A673 (cell line): Measurements from ENCODE around the gene LYPD5. TPM values are rescaled to one million over a fixed set of nuclear protein-coding genes. Genes with fewer than 3 reads are reported as not detected.

Experiments used
- BruUV-seq: library from RNA; stranded (reverse); fragments of 400-500 nt; replicated peaks from 2 replicates; lab custom pipeline; 2021; lab: Mats Ljungman, UMichigan
- CTCF ChIA-PET: fragments of 300-600 bp; sonication (Branson Sonifier 250); formaldehyde crosslinking; loops from one replicate; lab custom pipeline; 2022; ENCODE audit warnings: antibody characterized with exemption; lab: Charles Lee
- POLR2A ChIA-PET: fragments of 300-600 bp; sonication (Branson Sonifier 250); formaldehyde crosslinking; loops from one replicate; lab custom pipeline; 2022; ENCODE audit warnings: antibody characterized with exemption; ENCODE audit not compliant: low non-redundant PET; lab: Charles Lee
- DNase-seq: peaks from one replicate; pipeline ENCODE4 v3.0.0-alpha.2; 2015; ENCODE audit warnings: low spot score
- H3K27ac ChIP-seq: fragments of 200-600 bp; sonication (generic); 2 replicates; pipeline ENCODE4 v1.5.1; 2016; ENCODE audit warnings: mixed run types, low read depth, mild to moderate bottlenecking, mixed read lengths, antibody characterized with exemption, low read length; ENCODE audit not compliant: poor library complexity, severe bottlenecking
- H3K27me3 ChIP-seq: fragments of 200-600 bp; sonication (generic); replicated peaks from 2 replicates; pipeline ENCODE4 v1.6.1; 2017; ENCODE audit warnings: mixed run types, low read depth, mild to moderate bottlenecking, mixed read lengths, antibody characterized with exemption, low read length; ENCODE audit not compliant: insufficient read depth, poor library complexity
- H3K36me3 ChIP-seq: fragments of 200-600 bp; sonication (generic); 2 replicates; pipeline ENCODE4 v1.6.1; 2016; ENCODE audit warnings: mixed run types, mild to moderate bottlenecking, mixed read lengths, antibody characterized with exemption, low read length; ENCODE audit not compliant: insufficient read depth, poor library complexity, severe bottlenecking
- H3K4me1 ChIP-seq: fragments of 200-600 bp; sonication (generic); 2 replicates; pipeline ENCODE4 v1.6.1; 2017; ENCODE audit warnings: mixed run types, mild to moderate bottlenecking, mixed read lengths, antibody characterized with exemption, low read length; ENCODE audit not compliant: insufficient read depth, poor library complexity, severe bottlenecking
- H3K4me3 ChIP-seq: fragments of 200-600 bp; sonication (generic); 2 replicates; pipeline ENCODE4 v1.5.1; 2016; ENCODE audit warnings: low read depth, mixed run types, mild to moderate bottlenecking, mixed read lengths, low read length; ENCODE audit not compliant: poor library complexity, severe bottlenecking
- H3K9me3 ChIP-seq: fragments of 200-600 bp; sonication (generic); 2 replicates; pipeline ENCODE4 v1.6.1; 2016; ENCODE audit warnings: mixed run types, low read depth, mild to moderate bottlenecking, mixed read lengths, antibody characterized with exemption, low read length; ENCODE audit not compliant: poor library complexity, severe bottlenecking
- CTCF ChIP-seq: fragments of 300-800, 200-600 bp; sonication (generic); conservative IDR thresholded peaks from 2 replicates; pipeline ENCODE4 v1.5.1; 2017; ENCODE audit warnings: low read depth, mild to moderate bottlenecking, antibody characterized with exemption, low read length, moderate library complexity, mixed read lengths
- EZH2 ChIP-seq: fragments of 200-600 bp; sonication (generic); IDR thresholded peaks from 2 replicates; pipeline ENCODE4 v1.6.1; 2017; ENCODE audit warnings: borderline replicate concordance, low read depth, mild to moderate bottlenecking, mixed read lengths, antibody characterized with exemption, low read length; ENCODE audit not compliant: poor library complexity, severe bottlenecking
- intact Hi-C: fragments of 100-400 bp; cut with micrococcal nuclease; formaldehyde crosslinking; loops from one replicate; pipeline ENCODE4 v1.10.0; 2022; ENCODE audit not compliant: unreplicated experiment
- total RNA-seq: library from RNA; stranded (reverse); gene quantifications from 2 replicates; pipeline ENCODE4 v1.2.3, GENCODE V29; 2021

LYPD5 gene
- total RNA-seq, 1 experiment from 2014 or later, result not detected

DNA sequence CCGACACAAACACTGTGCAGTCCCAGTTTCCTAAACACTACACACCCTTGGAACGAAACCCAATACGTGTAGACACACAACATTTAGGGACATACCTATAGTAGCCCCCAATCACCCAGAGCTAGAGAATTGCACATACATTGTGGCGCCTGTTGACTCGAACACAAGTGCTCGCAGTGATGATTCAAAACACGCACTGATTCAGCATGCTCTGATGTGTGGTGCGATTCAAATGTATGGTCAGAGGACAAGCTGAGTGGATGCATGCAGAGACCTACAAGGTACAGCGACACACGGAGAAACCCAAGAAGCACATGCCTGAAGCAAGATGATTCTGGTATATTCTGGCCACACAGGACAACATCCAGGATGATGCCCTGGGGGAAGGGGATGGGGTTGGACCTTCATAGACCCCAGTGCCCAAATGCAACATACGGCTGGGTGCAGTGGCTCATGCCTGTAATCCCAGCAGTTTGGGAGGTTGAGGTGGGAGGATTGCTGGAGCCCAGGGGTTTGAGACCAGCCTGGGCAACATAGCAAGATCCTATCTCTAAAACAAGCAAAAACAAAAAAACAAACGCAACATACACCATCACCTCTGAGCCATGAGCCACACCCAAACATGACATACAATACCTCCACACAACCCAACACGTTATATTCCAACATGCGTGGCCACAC lies 20.5 kb downstream of the LYPD5 start:
- H3K27ac ChIP-seq, result no peak overlapping the region
- intact Hi-C loops, result no loop called here
- H3K9me3 ChIP-seq, result no peaks in the 10 kb centered on the region
- ChIA-PET CTCF (no interaction called here), POLR2A (no interaction called here)
- no peak overlapping the region for H3K4me3 ChIP-seq
- BruUV-seq, result no TSS peak
- TF ChIP-seq CTCF, result no peak
- no peak for TF ChIP-seq EZH2
- peaks cover 9% of the 10 kb centered on the region for H3K4me1 ChIP-seq
- H3K27me3 ChIP-seq, result no peaks in the 10 kb centered on the region
- no peaks in the 10 kb centered on the region for H3K36me3 ChIP-seq
- no peak for DNase-seq

DNA sequence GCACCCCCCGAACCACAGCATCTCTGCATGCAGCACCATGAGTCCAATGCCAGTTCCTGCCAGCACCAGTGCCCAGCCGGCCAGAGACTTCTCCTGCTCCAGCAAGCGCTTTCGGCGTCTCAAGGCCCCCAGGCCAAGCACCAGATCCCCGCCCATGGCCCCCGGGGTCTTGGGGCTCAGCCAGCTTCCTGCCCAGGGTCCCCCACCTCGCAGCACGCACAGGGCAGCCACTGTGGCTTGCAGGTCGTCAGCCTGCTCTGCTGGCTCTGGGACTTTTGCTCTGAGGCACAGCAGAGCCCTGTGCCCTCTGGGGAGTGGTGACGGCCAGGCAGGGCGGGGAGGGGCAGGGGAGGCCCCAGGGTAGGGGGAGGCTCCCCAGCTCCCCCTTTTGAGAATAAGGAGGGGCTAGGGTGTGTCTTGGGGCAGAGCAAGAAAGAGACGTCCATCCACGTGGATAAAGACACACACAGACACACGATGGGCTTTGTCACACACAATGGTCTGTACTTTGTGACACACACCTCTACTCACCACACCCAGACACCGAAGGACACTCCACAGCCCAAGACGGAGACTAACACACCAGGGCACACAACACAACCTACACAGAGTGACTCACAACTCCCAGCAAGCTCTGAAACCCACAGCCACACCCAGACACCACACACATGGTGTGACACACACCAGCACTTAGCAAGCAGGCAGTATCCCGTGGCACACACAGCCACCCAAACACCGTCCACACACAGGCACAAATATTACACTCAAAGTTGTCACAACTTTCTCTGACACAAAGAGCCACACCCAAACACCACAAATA lies 21.3 kb downstream of the LYPD5 start, which contains the start of gene KCNN4:
Gene KCNN4, minus strand, starts transcription at position 268 of the 820 bp plus-strand sequence. Its CDS starts 112 bp downstream, at position 156.
- H3K4me1 ChIP-seq, result peaks cover 9% of the 10 kb centered on the region
- intact Hi-C loops, result no loop called here
- no peak within 1 kb of the TSS for H3K4me3 ChIP-seq
- no peaks in the 10 kb centered on the region for H3K36me3 ChIP-seq
- CTCF ChIA-PET, result no interaction called here
- BruUV-seq, result no TSS peak
- DNase-seq, result no peak
- H3K27ac ChIP-seq, result no peak within 1 kb of the TSS
- TF ChIP-seq EZH2 (no peak), CTCF (no peak)
- no peaks in the 10 kb centered on the region for H3K27me3 ChIP-seq
- POLR2A ChIA-PET, result no interaction called here
- no peaks in the 10 kb centered on the region for H3K9me3 ChIP-seq

DNA sequence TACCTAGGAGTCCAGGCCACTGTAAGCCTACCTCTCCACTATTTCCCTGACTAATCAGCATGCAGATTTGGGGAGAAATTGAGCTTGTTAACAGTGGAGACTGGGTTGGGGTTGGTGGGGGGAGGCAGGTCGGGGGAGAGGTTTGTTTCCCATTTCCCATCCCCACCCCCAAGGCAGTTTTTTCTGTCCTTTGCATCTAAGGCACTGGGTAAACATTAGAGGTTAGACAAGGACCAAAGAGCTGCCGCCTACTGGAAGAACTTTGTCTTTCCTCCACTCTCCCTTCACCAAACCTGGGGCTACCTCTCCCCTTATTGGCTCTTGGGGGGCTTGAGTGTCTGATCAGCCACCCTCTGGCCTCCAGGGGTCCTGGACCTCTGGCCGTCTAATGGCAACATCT lies 22.4 kb downstream of the LYPD5 start:
- intact Hi-C loops, result no loop called here
- no peak overlapping the region for H3K27ac ChIP-seq
- TF ChIP-seq EZH2, result no peak
- no peak overlapping the region for H3K4me3 ChIP-seq
- ChIA-PET CTCF (no interaction called here), POLR2A (no interaction called here)
- H3K9me3 ChIP-seq, result no peaks in the 10 kb centered on the region
- H3K4me1 ChIP-seq, result peaks cover 9% of the 10 kb centered on the region
- H3K27me3 ChIP-seq, result peaks cover 7% of the 10 kb centered on the region
- BruUV-seq, result no TSS peak
- H3K36me3 ChIP-seq, result no peaks in the 10 kb centered on the region
- no peak for DNase-seq
